IMR-90 (cell line): ENCODE measurements around the gene ZBTB47.

ENCODE experiments used
- CEBPB ChIP-seq: IDR thresholded peaks from 2 replicates; pipeline ENCODE4 v1.6.1; 2012; ENCODE audit warnings: low read depth, low read length, improper control_type of control experiment
- CHD1 ChIP-seq: IDR thresholded peaks from 2 replicates; pipeline ENCODE4 v1.6.1; 2012; ENCODE audit warnings: low read depth, low read length, improper control_type of control experiment
- MAZ ChIP-seq: IDR thresholded peaks from 2 replicates; pipeline ENCODE4 v1.6.1; 2012; ENCODE audit warnings: low read depth, mild to moderate bottlenecking, low read length, improper control_type of control experiment, moderate library complexity, borderline replicate concordance
- POLR2A ChIP-seq: IDR thresholded peaks from 2 replicates; pipeline ENCODE4 v1.6.1; 2012; ENCODE audit warnings: mild to moderate bottlenecking, low read depth, low read length
- RAD21 ChIP-seq: IDR thresholded peaks from 2 replicates; pipeline ENCODE4 v1.6.1; 2012; ENCODE audit warnings: low read length, improper control_type of control experiment
- RFX5 ChIP-seq: IDR thresholded peaks from 2 replicates; pipeline ENCODE4 v1.8.0; 2012; ENCODE audit warnings: low read depth, mild to moderate bottlenecking, low read length, moderate library complexity
- TF ChIP-seq, protein P1 (sequence below): conservative IDR thresholded peaks from 2 replicates; pipeline ENCODE4 v1.5.1; 2012; ENCODE audit warnings: mild to moderate bottlenecking, low read depth, low read length, improper control_type of control experiment
- TF ChIP-seq, protein P2 (sequence below): fragments of 150-350 bp; IDR thresholded peaks from 2 replicates; pipeline ENCODE4 v1.6.1; 2016; ENCODE audit warnings: low read depth, mild to moderate bottlenecking, low read length, moderate library complexity, borderline replicate concordance

DNA sequence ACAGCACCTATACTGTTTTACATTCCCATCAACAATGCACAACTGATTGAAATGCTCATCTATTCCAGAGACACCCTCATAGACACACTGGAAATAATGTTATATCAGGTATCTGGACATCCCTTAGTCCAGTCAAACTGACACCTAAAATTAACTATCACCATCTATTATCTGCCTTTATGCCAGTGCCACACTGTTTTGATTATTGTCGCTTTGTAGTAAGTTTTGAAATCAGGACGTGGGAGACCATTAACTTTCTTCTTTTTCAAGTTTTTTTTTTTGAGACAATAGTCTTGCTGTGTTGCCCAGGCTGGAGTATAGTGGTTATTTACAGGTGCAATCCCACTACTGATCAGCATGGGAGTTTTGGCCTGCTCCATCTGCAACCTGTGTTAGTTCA, 22.4 kb downstream of the ZBTB47 start:
- TF ChIP-seq, protein P1, sequence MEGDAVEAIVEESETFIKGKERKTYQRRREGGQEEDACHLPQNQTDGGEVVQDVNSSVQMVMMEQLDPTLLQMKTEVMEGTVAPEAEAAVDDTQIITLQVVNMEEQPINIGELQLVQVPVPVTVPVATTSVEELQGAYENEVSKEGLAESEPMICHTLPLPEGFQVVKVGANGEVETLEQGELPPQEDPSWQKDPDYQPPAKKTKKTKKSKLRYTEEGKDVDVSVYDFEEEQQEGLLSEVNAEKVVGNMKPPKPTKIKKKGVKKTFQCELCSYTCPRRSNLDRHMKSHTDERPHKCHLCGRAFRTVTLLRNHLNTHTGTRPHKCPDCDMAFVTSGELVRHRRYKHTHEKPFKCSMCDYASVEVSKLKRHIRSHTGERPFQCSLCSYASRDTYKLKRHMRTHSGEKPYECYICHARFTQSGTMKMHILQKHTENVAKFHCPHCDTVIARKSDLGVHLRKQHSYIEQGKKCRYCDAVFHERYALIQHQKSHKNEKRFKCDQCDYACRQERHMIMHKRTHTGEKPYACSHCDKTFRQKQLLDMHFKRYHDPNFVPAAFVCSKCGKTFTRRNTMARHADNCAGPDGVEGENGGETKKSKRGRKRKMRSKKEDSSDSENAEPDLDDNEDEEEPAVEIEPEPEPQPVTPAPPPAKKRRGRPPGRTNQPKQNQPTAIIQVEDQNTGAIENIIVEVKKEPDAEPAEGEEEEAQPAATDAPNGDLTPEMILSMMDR: no peak
- no peak for TF ChIP-seq CHD1
- no peak for TF ChIP-seq POLR2A
- no peak for TF ChIP-seq MAZ
- no peak for TF ChIP-seq RAD21
- no peak for TF ChIP-seq CEBPB
- TF ChIP-seq, protein P2, sequence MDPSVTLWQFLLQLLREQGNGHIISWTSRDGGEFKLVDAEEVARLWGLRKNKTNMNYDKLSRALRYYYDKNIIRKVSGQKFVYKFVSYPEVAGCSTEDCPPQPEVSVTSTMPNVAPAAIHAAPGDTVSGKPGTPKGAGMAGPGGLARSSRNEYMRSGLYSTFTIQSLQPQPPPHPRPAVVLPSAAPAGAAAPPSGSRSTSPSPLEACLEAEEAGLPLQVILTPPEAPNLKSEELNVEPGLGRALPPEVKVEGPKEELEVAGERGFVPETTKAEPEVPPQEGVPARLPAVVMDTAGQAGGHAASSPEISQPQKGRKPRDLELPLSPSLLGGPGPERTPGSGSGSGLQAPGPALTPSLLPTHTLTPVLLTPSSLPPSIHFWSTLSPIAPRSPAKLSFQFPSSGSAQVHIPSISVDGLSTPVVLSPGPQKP: no peak
- TF ChIP-seq RFX5: no peak
